ENCODE data around the gene KIF5B.
"Not testable (repeated sequence)": the region's sequence is repeated elsewhere in the genome, so short reads cannot be mapped to it uniquely, and the experiment has no call there.

The KIF5B gene

GRCh38 chr10:32104181-32104580, 48.0 kb upstream of the KIF5B start:
- TF ChIP-seq REST (IDR thresholded peaks at IDR 0.05; ENCODE audit: insufficient replicate concordance, low read depth) (no peak), CTCF (IDR thresholded peaks at IDR 0.05; ENCODE audit: insufficient read depth, low read length) (no peak), SPI1 (IDR thresholded peaks at IDR 0.05; ENCODE audit: borderline replicate concordance, low read depth) (no peak), GABPA (IDR thresholded peaks at IDR 0.05; ENCODE audit: low read depth) (no peak), POLR2AphosphoS5 (IDR thresholded peaks at IDR 0.05; ENCODE audit: low read depth) (no peak)
- Histone ChIP-seq H3K27me3 (ENCODE audit: insufficient read depth, poor library complexity, severe bottlenecking) (no peaks in the 10 kb centered on the region), H3K27ac (replicated peaks) (no peak overlapping the region), H3K4me3 (replicated peaks; ENCODE audit: insufficient read depth, low read length) (no peak overlapping the region)
- no peak for DNase-seq (ENCODE audit: low read depth in 1 of 2, low spot score in 1 of 2)

- DNase-seq (ENCODE audit: low read depth in 1 of 2, low spot score in 1 of 2), result no peak
- H3K4me3 ChIP-seq (replicated peaks; ENCODE audit: insufficient read depth, low read length), result no peak overlapping the region
- TF ChIP-seq CTCF (IDR thresholded peaks at IDR 0.05; ENCODE audit: insufficient read depth, low read length) (no peak), REST (IDR thresholded peaks at IDR 0.05; ENCODE audit: insufficient replicate concordance, low read depth) (no peak), POLR2AphosphoS5 (IDR thresholded peaks at IDR 0.05; ENCODE audit: low read depth) (no peak), SPI1 (IDR thresholded peaks at IDR 0.05; ENCODE audit: borderline replicate concordance, low read depth) (no peak), GABPA (IDR thresholded peaks at IDR 0.05; ENCODE audit: low read depth) (no peak)
- H3K27ac ChIP-seq (replicated peaks), result no peak overlapping the region
- no peaks in the 10 kb centered on the region for H3K27me3 ChIP-seq (ENCODE audit: insufficient read depth, poor library complexity, severe bottlenecking)
Observed at GRCh38 chr10:32103721-32104120, 47.5 kb upstream of the KIF5B start.

GRCh38 chr10:32098566-32099259, 42.5 kb upstream of the KIF5B start:
- H3K27ac ChIP-seq (replicated peaks); H3K27me3 ChIP-seq (ENCODE audit: insufficient read depth, poor library complexity, severe bottlenecking); DNase-seq (ENCODE audit: low read depth in 1 of 2, low spot score in 1 of 2): not testable (repeated sequence)

GRCh38 chr10:32095116-32095733, 39.0 kb upstream of the KIF5B start:
- Histone ChIP-seq H3K27ac (replicated peaks) (no peak overlapping the region), H3K4me3 (replicated peaks; ENCODE audit: insufficient read depth, low read length) (no peak overlapping the region), H3K27me3 (ENCODE audit: insufficient read depth, poor library complexity, severe bottlenecking) (no peaks in the 10 kb centered on the region)
- DNase-seq (ENCODE audit: low read depth in 1 of 2, low spot score in 1 of 2), result no peak
- TF ChIP-seq SPI1 (IDR thresholded peaks at IDR 0.05; ENCODE audit: borderline replicate concordance, low read depth), result no peak
- no peak for TF ChIP-seq POLR2AphosphoS5 (IDR thresholded peaks at IDR 0.05; ENCODE audit: low read depth)
- TF ChIP-seq GABPA (IDR thresholded peaks at IDR 0.05; ENCODE audit: low read depth), result no peak
- no peak for TF ChIP-seq CTCF (IDR thresholded peaks at IDR 0.05; ENCODE audit: insufficient read depth, low read length)
- TF ChIP-seq REST (IDR thresholded peaks at IDR 0.05; ENCODE audit: insufficient replicate concordance, low read depth), result no peak

More at GRCh38 chr10:32098566-32099259, 42.5 kb upstream of the KIF5B start:
- not testable (repeated sequence) for H3K4me3 ChIP-seq (replicated peaks; ENCODE audit: insufficient read depth, low read length)

Data from HL-60 (cell line).